Measurements from ENCODE around the gene CATSPER4.
"Not testable (repeated sequence)": the region's sequence is repeated elsewhere in the genome, so short reads cannot be mapped to it uniquely, and the experiment has no call there.

The CATSPER4 gene

DNA sequence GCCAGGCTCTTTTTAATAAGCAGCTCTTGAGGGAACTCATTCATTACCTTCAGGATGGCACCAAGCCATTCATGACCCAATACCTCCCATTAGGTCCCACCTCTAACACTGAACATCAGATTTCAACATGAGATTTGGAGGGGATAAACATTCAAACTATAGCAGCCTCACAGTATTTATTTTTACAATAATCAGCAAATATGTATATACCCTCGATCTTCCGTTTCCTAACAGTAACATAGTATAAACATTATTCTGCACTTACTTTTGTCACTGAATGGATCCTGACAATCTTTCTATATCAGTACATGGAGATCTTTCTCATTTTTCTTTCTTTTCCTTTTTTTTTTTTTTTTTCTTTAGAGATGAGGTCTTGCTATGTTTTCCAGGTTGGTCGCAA lies 5.4 kb downstream of the CATSPER4 start:
- DNase-seq (ENCODE audit: low read depth): no peak

DNA sequence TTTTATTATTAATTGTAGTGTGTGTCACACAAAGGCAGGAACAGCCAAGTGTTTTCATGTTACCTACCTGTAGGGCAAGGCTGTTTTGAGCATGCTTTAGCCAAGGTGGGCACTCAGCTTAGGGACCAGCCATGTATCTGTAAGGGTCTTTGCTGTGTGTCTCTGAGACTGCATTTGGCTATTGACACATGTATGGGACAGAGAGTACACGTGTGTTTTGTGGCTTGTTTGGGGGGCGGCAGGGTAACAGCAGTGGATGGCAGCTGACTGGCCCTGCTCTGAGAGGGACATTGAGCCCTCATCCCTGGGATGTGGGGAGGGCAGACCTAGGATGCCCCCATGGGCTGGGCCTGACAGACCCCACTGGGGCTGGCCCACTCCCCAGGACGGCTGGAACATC lies 6.9 kb downstream of the CATSPER4 start:
- no peak for DNase-seq (ENCODE audit: low read depth)

DNA sequence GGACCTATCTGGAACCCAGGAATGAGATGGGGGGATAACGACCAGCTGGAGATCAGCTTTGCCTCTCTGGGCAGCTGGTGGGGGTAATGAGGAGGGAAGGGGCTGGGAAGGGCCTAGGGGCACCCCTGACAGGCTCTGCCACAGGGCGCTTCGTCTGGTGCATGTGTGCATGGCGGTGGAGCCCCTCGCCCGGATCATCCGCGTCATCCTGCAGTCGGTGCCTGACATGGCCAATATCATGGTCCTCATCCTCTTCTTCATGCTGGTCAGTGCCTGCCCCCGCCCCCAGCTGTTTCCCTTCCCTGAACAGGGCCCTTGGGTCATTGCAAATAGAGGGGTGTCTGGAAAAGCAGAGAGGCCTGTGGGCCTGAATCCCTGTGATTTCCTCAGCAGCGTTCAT lies 7.4 kb downstream of the CATSPER4 start:
- no peak for DNase-seq (ENCODE audit: low read depth)

DNA sequence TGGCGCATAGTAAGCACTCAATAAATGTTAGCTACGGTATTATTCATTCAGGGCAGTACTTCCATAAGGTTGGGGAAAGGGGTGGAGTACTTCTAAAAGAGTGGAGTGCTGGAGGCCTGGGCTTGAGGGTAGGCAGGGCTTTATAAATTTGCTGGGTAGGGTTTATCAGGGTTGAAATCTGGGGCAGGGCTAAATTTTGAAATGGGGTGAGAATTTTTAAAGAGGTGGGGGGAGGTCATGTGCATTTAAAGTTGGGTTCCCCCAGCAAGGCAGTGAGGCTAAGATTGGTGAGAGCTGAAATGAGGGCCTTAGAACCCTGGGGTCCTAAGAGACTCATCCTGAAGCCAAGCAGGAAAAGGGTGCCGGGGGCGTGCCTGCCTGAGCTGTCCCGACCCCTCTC lies 10.0 kb downstream of the CATSPER4 start:
- DNase-seq (ENCODE audit: low read depth): no peak

DNA sequence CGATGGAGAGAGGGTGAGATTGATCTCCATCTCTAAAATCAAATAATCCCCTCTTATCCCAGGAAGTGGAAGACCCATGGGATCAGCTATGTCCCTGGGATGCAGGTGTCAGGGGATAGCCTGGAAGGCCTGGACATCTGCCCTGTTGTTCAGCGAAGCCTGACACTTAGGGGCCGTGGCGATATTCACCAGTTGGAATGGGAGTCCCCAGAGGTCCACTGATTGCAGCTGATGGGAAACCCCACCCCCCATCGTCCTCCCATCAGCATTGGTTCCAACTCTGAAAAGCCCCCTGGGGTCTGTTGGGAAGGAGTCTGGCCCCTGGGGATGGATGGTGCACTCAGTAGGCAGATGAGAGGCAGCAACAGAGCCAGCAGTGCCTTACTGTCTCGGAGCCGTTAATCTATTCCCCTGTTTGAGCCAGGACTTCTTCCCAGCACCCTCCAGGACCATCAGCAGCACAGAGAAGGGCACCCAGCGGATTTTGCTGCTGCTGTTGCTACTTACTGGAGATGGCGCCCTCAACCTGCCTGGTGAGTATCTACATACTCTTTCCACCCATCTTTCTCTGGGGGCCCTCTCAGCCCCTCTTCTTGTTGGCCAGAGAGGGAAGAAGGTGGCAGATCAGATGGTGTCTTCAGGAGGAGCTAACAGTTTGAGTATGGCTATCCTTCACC lies 13.4 kb downstream of the CATSPER4 start:
- DNase-seq (ENCODE audit: low read depth): no peak

DNA sequence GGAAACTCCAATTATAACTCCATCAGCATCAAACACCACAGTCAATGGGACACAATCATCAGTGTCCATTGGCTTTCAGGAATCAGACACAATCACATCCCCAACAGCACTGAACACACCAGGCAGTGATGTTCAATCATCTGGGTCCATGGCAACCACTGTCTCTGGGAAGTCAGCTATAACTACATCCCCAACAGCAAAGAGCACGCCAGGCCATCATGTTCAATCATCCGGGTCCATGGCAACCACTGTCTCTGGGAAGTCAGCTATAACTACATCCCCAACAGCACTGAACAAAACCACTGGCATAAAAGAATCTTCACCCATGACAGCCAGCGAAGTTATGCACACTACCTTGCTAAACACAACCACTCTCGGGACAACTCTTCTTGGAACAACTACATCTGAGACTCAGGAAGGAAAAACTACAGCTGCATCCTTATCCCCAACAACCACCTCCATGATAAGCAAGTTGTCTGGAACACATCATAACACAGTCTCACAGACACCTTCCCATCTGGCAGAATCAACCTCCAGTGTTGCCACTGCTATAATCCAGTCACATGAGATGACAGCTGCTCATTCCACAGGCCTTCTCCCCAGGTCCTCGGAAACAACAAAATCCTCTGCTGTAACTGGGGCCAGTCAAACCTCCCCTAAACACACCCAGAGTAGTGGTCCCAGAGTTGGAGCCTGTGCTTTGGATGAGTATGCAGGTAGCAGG lies 19.9 kb downstream of the CATSPER4 start:
- DNase-seq (ENCODE audit: low read depth): no peak

DNA sequence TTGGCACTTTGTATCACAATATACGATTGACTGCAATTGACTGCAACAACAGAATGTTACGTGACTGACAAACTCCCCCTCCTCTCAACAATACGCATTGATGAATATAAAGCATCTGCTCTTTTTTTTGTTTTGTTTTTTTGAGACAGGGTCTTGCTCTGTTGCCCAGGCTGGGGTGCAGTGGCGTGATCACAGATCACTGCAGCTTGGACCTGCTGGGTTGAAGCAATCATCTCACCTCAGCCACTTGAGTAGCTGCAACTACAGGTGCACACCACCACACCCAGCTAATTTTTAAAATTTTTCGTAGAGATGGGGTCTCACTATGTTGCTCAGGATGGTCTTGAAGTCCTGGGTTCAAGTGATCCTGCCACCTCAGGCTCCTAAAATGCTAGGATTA lies 22.3 kb downstream of the CATSPER4 start:
- no peak for DNase-seq (ENCODE audit: low read depth)

DNA sequence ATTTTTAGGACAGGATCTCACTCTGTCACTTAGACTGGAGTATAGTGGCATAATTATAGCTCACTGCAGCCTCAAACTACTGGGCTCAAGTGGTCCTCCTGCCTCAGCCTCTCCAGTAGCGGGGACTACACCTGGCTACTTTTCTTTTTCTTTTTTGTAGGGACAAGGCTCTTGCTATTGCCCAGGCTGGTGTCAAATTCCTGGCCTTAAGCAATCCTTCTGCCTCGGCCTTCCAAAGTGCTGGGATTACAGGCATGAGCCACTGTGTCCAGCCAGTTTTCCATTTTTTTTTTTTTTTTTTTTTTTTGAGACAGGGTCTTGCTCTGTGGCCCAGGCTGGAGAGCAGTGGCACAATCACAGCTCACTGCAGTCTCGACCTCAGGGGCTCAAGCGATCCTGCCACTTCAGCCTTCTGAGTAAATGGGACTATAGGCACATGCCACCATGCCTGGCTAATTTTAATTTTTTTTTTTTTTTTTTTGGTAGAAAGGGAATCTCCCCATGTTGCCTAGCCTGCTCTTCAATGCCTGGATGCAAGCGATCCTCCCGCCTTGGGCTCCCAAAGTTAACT lies 23.0 kb downstream of the CATSPER4 start:
- no peak for DNase-seq (ENCODE audit: low read depth)

DNA sequence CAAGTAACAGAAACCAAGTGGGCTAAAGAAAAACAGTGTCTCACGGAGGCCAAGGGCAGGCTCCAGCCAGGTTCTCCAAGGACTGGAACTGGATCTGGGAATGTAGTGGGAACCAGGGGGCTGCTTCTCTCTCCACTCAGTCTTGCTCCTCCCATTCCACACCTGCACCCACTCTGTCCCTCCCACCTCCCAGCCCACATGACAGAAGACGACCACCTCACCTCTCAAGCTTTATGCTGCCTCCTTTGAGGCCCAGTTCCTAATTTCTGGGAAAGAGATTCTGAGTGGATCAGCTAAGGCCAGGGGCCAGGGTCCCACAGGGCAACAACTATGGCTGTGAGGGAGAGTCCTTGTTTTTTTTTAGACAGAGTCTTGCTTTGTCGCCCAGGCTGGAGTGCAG lies 24.8 kb downstream of the CATSPER4 start:
- DNase-seq (ENCODE audit: low read depth): no peak

DNA sequence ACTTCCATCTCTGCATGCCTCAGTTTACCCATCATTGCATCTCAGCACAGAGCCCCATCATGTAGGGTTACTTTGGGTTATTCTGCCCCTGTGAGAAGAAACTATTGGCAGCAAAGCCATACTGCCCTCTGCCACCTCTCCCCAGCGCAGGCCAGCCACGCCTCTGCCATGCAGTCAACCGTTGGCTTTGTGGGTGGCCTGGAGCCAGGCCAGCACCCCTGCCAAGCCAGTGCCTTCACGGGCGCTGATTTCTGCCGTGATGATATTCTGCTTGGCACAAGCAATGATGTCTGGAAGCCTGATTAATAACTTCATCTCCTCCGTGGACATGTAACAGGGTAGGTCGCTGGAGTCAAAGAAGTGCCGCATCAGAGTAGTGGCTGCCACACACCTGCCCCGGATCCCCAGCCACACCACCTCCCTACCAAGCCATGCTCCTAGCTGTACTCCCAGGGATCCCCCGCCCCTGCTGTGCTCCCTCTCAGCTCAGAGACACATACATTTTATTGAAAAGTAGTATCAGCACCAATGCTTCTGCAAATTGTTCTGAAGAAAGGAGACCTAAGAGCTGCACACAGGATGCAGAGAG lies 28.6 kb downstream of the CATSPER4 start:
- DNase-seq (ENCODE audit: low read depth): no peak

DNA sequence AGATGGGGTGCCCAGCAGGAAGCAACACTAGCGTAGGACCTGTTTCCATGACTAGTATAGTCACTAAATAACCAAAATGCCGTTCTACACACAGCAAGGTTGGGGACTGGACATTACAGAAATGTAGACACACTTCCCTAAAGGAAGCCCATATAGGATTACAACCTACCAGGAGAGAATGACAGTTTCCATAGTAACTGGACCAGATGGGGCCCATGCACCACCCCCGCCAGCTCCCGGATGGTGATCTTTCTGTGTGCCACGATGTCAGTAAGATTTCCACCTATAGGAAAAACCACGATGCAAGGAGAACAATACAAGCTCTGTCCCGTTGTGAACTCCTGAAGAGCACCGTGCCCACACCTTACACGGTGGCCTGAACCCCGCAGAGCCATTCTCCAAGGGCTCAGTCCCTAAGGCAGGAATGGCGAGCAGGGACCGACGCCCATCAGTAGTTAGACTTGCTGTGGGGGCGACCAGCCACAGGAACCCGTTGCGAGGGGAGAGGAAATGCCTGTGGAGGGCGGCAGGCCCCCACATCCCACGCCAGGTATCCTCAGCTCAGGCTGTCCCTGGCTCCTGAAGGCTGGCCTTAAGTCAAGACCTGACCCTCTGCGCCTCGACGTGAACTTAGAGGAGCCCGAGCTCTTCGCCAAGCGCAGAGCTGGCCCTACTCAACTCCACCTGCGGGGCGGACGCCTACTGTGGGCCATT lies 30.0 kb downstream of the CATSPER4 start:
- DNase-seq (ENCODE audit: low read depth): no peak

DNA sequence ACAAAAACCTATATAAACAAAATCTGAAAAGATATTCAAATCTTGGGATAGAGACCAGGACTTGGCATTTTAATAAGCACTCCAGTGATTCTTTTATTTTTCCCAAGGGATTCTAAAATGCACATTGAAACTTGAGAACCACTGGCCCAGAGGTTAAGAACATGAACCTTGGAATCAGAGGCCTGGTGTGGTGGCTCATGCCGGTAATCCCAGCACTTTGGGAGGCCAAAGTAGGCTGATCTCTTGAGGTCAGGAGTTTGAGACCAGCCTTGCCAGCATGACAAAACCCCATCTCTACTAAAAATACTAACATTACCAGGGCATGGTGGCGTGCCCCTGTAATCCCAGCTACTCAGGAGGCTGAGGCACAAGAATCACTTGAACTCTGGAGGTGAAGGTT lies 30.7 kb downstream of the CATSPER4 start:
- DNase-seq (ENCODE audit: low read depth): no peak

DNA sequence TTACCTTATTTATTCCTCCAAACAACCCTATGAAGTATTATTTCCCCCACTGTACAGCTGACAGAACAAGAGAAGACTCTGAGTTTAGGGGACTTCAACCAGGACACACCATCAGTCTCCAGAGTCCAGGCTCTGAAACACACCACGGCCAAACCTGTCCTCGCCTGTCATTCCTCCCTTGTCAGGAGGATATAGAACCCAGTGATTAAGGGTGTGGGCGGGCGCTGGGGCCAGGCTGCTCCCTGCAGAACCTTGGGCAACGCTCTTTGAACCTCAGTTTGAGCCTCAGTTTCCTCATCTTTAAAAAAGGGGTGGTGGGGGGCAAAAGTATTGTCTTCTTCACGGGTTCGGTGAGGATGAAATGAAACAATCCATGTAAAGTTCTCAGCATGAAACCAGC lies 34.2 kb downstream of the CATSPER4 start:
- DNase-seq (ENCODE audit: low read depth): no peak

DNA sequence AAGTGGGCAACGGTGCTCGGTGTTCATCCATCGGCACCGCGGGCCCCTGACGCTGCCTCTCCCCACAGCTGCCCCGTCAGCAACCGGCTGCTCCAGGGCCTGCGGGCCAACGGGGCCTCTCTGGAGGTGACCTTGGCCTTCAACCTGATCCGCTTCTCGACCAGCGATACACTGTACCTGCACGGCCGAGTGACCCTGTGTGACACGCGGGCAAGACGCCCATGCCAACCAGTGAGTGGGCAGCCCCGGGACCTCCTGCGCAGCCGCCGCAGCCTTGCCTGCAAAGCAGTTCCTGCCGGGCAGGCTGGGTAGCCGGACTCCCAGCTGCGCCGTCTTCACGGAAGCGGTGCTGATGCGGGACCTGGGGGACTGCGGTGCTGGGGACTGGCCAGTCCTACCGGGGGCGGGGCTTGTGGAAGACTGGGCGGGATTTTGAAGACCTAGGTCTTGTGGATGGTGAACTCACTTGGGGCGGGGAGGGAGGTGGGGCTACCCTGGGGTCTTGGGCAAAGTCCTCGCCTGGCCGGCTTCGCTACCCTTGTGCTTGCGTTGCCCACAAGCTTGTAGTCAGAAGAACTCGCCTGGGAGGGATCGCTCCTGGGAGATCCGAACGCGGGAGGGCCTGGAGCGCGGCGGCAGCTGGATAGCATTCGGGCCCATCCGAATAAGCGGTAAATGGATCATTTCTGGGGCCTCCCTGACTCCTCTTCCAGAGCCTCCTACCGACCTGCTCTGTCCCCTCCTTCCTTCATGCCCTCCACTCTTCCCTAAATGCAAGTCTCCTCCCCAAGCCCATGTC lies 34.8 kb downstream of the CATSPER4 start:
- no peak for DNase-seq (ENCODE audit: low read depth)

DNA sequence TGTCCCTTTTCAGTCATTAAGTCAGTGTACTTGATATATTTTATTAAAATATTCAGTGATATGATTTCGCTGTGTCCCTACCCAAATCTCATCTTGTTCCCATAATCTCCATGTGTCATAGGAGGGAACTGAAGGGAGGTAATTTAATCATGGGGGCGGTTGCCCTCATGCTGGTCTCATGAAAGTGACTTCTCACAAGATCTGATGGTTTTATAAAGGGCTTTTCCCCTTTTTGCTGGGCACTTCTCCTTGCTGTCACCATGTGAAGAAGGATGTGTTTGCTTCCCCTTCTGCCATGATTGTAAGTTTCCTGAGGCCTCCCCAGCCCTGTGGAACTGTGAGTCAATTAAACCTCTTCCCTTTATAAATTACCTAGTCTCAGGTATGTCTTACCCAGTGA lies 40.3 kb downstream of the CATSPER4 start:
- not testable (repeated sequence) for DNase-seq (ENCODE audit: low read depth)

DNA sequence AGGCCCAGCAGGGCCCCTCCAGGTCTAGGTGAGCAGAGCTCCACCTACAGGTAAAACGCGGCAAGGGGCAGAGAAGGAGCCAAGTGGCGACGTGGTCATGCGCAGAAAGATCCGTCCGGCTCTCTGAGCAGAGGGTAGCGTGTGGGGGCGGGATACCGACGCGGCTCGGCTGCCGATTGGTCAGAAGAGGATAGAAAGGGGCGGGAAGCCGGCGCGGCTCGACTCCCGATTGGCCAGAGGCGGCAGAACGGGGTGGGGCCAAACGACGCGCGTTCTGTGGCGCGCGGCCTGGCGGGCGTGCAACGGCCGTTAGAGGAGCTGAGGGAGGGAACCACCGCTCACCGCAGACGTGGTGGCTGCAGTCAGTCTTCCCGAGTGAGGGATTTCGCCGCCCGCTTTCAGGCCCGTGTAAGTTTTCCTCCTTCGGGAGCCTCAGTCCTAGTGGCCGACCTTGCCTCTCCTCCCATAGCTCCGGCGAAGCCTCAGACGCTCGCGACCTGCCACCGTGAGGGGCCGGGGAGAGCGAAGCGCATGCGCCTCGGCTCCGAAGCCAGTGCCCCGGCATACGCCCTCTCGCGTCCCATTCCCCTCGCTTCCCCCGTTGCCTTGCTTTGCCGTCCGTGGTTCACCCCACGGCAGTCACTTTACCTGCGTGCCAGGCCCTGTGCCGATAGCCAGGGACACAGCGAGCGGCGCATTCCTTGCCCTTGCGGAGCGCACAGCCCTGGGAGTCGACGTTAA lies 43.7 kb downstream of the CATSPER4 start, which contains the start of gene CEP85:
Gene CEP85, plus strand, starts transcription at position 298 of the 741 bp plus-strand sequence. CDS start 5,584 bp downstream, outside the sequence.
- DNase-seq (ENCODE audit: low read depth): peak; percentile 95

DNA sequence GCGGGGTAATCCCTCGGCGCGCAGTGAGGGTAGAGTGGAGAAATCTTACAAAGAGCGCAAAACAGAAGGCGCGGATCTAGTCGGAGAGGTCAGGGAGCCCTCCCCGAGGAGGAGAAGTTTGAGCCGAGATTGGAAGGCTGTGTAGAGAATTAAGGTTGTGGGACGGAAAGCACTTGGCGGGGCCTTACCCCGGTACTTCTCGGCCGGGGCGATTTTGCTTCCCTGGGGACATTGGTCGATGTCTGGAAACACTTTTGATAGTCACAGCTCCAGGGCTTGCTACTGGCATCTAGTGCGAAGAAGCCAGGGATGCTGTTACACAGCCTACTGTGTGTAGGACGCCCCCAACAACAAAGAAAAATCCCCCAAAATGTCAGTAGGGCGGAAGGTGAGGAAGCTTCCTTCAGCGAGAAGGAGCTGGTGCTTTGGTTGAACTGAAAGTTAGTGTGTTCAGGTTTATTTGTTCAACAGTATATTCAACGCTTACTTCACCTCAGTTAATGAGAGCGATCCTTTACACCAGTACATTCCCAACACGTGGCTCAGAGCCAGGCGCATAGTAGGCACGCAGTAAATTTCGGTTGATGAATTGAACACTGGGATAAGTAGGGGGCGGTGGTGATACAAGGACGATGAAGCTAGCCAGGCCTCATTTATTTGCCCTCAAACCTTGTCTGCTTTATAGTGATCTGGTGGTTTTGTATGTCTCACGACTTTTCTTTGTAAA lies 44.4 kb downstream of the CATSPER4 start:
- DNase-seq (ENCODE audit: low read depth): no peak

DNA sequence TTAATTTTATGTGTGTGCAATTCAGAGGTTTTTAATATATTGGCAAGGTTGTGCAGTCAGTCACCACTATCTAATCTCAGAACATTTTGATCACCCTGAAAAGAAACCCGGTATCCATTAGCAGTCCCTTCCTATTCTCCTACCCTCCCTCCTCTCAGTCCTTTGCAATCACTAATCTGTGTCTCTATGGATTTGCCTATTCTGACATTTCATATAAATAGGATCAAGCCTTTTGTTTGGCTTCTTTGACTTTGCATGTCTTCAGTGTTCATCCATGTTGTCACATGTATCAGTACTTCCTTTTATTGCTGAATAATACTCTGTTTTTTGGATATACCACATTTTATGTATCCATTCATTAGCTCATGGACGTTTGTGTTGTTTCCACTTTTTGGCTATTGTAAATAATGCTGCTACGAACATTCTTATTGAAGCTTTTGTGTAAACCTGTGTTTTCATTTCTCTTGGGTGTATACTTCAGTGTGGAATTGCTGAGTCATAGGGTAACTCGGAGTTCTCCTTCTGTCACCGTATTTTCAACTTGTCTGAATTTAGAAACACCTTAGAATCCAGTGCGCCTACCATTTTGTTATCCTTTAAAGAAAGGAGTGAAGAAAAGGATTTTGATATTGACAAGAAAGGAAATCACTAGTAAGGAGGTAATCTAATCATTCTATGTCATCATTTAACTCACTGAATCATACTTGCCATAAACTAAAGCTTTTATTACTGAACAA lies 47.0 kb downstream of the CATSPER4 start:
- no peak for DNase-seq (ENCODE audit: low read depth)

DNA sequence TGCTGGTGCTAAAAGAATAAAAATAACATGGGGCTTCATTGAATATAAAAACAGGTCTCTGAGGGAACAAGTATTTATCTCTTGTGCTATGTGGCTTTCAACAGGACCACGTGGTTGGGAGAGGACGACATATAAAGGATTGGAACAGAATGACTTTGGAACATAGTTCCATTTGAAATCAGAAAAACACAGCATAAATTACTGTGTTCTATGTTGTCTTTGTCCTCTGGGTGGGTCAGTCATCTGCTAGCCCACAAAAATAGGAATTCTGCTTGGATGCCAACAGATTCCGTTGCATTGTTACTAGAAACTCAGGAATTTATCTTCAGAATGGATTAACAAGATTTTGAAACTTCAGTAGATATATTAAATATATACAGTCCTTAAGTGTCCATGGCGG lies 49.5 kb downstream of the CATSPER4 start:
- DNase-seq (ENCODE audit: low read depth): no peak
